Retinal pigment epithelial cell (primary cell): ENCODE data around the gene PPP1R3G.
A peak's percentile ranks its signal among the peaks of the same experiment; 100 is the strongest.

Source experiments
- DNase-seq: peaks from one replicate; pipeline ENCODE4 v3.0.0-alpha.2; 2010; ENCODE audit warnings: low read depth
- H3K4me3 ChIP-seq: 2 replicates; pipeline ENCODE4 v1.5.1; 2011; ENCODE audit warnings: mild to moderate bottlenecking, low read length, control low read depth, moderate library complexity
- CTCF ChIP-seq: conservative IDR thresholded peaks from 2 replicates; pipeline ENCODE4 v1.5.1; 2011; ENCODE audit warnings: low read depth, low read length, control low read depth, inconsistent platforms

The PPP1R3G gene

GRCh38 chr6:5133943-5134342 lies 48.8 kb downstream of the PPP1R3G start:
- DNase-seq = no peak
- TF ChIP-seq CTCF = no peak
- H3K4me3 ChIP-seq = no peak overlapping the region

GRCh38 chr6:5135788-5136376 lies 50.7 kb downstream of the PPP1R3G start:
- no peak for DNase-seq
- peak; percentile 68 for TF ChIP-seq CTCF
- H3K4me3 ChIP-seq = no peak overlapping the region

DNA sequence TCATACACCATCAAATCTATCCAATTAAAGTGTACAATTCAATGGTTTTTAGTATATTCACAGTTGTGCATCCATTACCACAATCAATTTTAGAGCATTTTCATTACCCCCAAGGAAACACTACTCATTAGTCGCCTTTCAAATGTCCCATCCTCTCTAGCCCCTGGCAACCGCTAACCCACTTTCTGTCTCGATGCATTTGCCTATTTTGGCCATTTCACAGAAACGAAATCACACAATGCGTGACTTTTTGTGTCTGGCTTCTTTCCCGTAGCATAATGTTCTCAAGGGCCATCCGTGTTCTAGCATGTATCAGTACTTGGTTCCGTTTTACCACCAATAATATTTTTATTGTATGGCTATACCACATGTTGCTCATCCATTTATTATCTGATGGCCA lies 51.7 kb downstream of the PPP1R3G start:
- DNase-seq = no peak
- no peak for TF ChIP-seq CTCF

More for the DNA sequence above, 51.7 kb downstream of the PPP1R3G start:
- H3K4me3 ChIP-seq = no peak overlapping the region
